Sigmoid colon (tissue), 7 donors: ENCODE measurements around the gene TPR. TPM values are rescaled to one million over a fixed set of nuclear protein-coding genes. Genes with fewer than 3 reads are reported as not detected.
"Not testable (repeated sequence)": the region's sequence is repeated elsewhere in the genome, so short reads cannot be mapped to it uniquely, and the experiment has no call there.

Experiments
- DNase-seq: peaks from one replicate; pipeline ENCODE4 v3.0.0-alpha.2; 2019
- H3K27ac ChIP-seq, 4 donors: fragments of 200-600 bp; sonication (generic); one replicate each; pipeline ENCODE4 v1.5.1; 2016 to 2019; ENCODE audit warnings: mild to moderate bottlenecking in 1 of 4
- H3K27me3 ChIP-seq, 3 donors: fragments of 200-600 bp; sonication (generic); one replicate each; pipeline ENCODE4 v1.5.1; 2019; ENCODE audit warnings: mild to moderate bottlenecking in 1 of 3
- H3K36me3 ChIP-seq, 4 donors: fragments of 200-600 bp; sonication (generic); one replicate each; pipeline ENCODE4 v1.5.1; 2016 to 2019
- H3K4me1 ChIP-seq, 4 donors: fragments of 200-600 bp; sonication (generic); one replicate each; pipeline ENCODE4 v1.5.1; 2017 to 2019
- H3K4me3 ChIP-seq, 4 donors: fragments of 200-600 bp; sonication (generic); one replicate each; pipeline ENCODE4 v1.5.1; 2017 to 2019; ENCODE audit warnings: mild to moderate bottlenecking in 2 of 4, moderate library complexity in 1 of 4
- H3K9me3 ChIP-seq, 4 donors: fragments of 200-600 bp in 3 of 4; sonication (generic) in 3 of 4; one replicate each; pipeline versions ENCODE4 v1.5.1 to v1.6.1; 2013 to 2019
- CTCF ChIP-seq, 4 experiments: fragments of 450-650 bp in 3 of 4; fragments of 200-600 bp in 1 of 4; IDR thresholded peaks; one replicate each; pipeline ENCODE4 v1.5.1; 2016 to 2019; ENCODE audit warnings: antibody characterized with exemption in 4 of 4, mild to moderate bottlenecking in 3 of 4, moderate library complexity in 2 of 4
- EP300 ChIP-seq, 4 donors: sonication (generic); formaldehyde crosslinking; IDR thresholded peaks; one replicate each; pipeline ENCODE4 v1.6.1; 2017; ENCODE audit warnings: antibody characterized with exemption in 4 of 4
- POLR2A ChIP-seq, 2 donors: fragments of 450-650 bp; IDR thresholded peaks; one replicate each; pipeline ENCODE4 v1.6.1; 2016; ENCODE audit warnings: antibody characterized with exemption in 2 of 2, mild to moderate bottlenecking in 2 of 2, moderate library complexity in 2 of 2
- POLR2AphosphoS5 ChIP-seq, 4 donors: sonication (generic); formaldehyde crosslinking; IDR thresholded peaks; one replicate each; pipeline ENCODE4 v1.6.1; 2017; ENCODE audit warnings: antibody characterized with exemption in 4 of 4
- WGBS, 2 donors: extraction: QIAGEN DNeasy Blood & Tissue Kit; methylation state at CpG; one replicate each; pipeline ENCODE4 v1.1.7; 2013; 5-methylcytosine and 5-hydroxymethylcytosine counted together
- intact Hi-C: fragments of 100-400 bp; cut with DNase I; formaldehyde crosslinking; loops from one replicate; pipeline ENCODE4 v1.15.1; 2023
- polyA plus RNA-seq, 3 donors: library from polyadenylated mRNA; stranded (reverse); fragments of 200-250 nt; gene quantifications; one replicate each; pipeline ENCODE4 v1.2.3, GENCODE V29; 2013
- total RNA-seq, 4 donors: library from RNA; depleted of rRNA; stranded (reverse); fragments of >200 nt; gene quantifications; one replicate each; pipeline ENCODE4 v1.1.0, GENCODE V29; 2016
- donor health status: healthy with polysubstance abuse.
- donor health status: Bipolar disorder and iron deficiency.
- donor health status: healthy.

TPR gene
- total and polyA plus RNA-seq, 7 donors = 5.1 to 80.6 (median 63.2) TPM

GRCh38 chr1:186374303-186375151 lies 526 bp downstream of the TPR start:
- H3K4me1 ChIP-seq = peaks cover 0 to 41% (median 28%) of the 10 kb centered on the region in 4 donors
- WGBS, 2 donors = 0% methylated on average over 37 of the region's 37 CpGs

GRCh38 chr1:186347837-186348691 lies 27.0 kb downstream of the TPR start:
- H3K27me3 ChIP-seq, DNase-seq, H3K4me1 ChIP-seq, H3K27ac ChIP-seq, H3K4me3 ChIP-seq, H3K9me3 ChIP-seq, intact Hi-C loops: not testable (repeated sequence)
- H3K36me3 ChIP-seq = peaks cover 23 to 100% (median 65%) of the 10 kb centered on the region in 4 donors
- WGBS, 2 donors = 87 to 91% methylated on average over 8 of the region's 8 CpGs

More at GRCh38 chr1:186374303-186375151, 526 bp downstream of the TPR start:
- no peak for DNase-seq
- H3K4me3 ChIP-seq = peak overlapping the region; percentile 77 to 89 (median 82)
- H3K27ac ChIP-seq = peak overlapping the region; percentile 91 to 97 (median 96)
- H3K36me3 ChIP-seq = peaks cover 0 to 34% (median 4%) of the 10 kb centered on the region in 4 donors
- H3K27me3 ChIP-seq = no peaks in the 10 kb centered on the region
- H3K9me3 ChIP-seq = no peaks in the 10 kb centered on the region
- intact Hi-C loops = loop anchor here (10.0 kb wide), 1 partner anchor 1620 kb away; the partner anchor contains the start of gene EDEM3
- no peak for TF ChIP-seq POLR2AphosphoS5 (IDR thresholded peaks at IDR 0.05)
- no peak for TF ChIP-seq EP300 (IDR thresholded peaks at IDR 0.05)
- TF ChIP-seq CTCF (IDR thresholded peaks at IDR 0.05) = no peak
- TF ChIP-seq POLR2A (IDR thresholded peaks at IDR 0.05) = no peak

GRCh38 chr1:186340772-186341171 lies 34.3 kb downstream of the TPR start:
- intact Hi-C loops = no loop called here
- Histone ChIP-seq H3K27me3 (no peaks in the 10 kb centered on the region), H3K36me3 (peaks cover 33 to 100% (median 57%) of the 10 kb centered on the region in 4 donors), H3K4me3 (no peak overlapping the region), H3K4me1 (no peaks in the 10 kb centered on the region), H3K9me3 (no peaks in the 10 kb centered on the region), H3K27ac (no peak overlapping the region)
- TF ChIP-seq POLR2A (IDR thresholded peaks at IDR 0.05) (no peak), EP300 (IDR thresholded peaks at IDR 0.05) (no peak), POLR2AphosphoS5 (IDR thresholded peaks at IDR 0.05) (no peak), CTCF (IDR thresholded peaks at IDR 0.05) (no peak)
- no peak for DNase-seq
- 94 to 97% methylated on average over 5 of the region's 5 CpGs for WGBS, 2 donors

GRCh38 chr1:186337554-186337953 lies 37.5 kb downstream of the TPR start:
- 97 to 98% methylated on average over 2 of the region's 2 CpGs for WGBS, 2 donors
- intact Hi-C loops = no loop called here

More at GRCh38 chr1:186337554-186337953, 37.5 kb downstream of the TPR start:
- Histone ChIP-seq H3K9me3 (no peaks in the 10 kb centered on the region), H3K36me3 (peaks cover 28 to 100% (median 56%) of the 10 kb centered on the region in 4 donors), H3K27me3 (no peaks in the 10 kb centered on the region), H3K4me1 (no peaks in the 10 kb centered on the region), H3K4me3 (no peak overlapping the region), H3K27ac (no peak overlapping the region)
- TF ChIP-seq POLR2A (IDR thresholded peaks at IDR 0.05) = no peak
- TF ChIP-seq CTCF (IDR thresholded peaks at IDR 0.05) = no peak
- no peak for TF ChIP-seq POLR2AphosphoS5 (IDR thresholded peaks at IDR 0.05)
- no peak for TF ChIP-seq EP300 (IDR thresholded peaks at IDR 0.05)
- DNase-seq = no peak
